ENCODE measurements around the gene CCDC172. TPM values are rescaled to one million over a fixed set of nuclear protein-coding genes. Genes with fewer than 3 reads are reported as not detected.
"Not testable (repeated sequence)": the region's sequence is repeated elsewhere in the genome, so short reads cannot be mapped to it uniquely, and the experiment has no call there.

The CCDC172 gene
- total and polyA plus RNA-seq, 4 donors, result 0.21 TPM; not detected in 2

- DNase-seq (ENCODE audit: low read depth in 4 of 6, low spot score in 6 of 6), result no peak
- no peak overlapping the region for H3K27ac ChIP-seq (ENCODE audit: low read depth, low read length)
- H3K4me3 ChIP-seq (ENCODE audit: low read depth, low read length), result no peak overlapping the region
- 100% methylated on average over 1 of the region's 5 CpGs for WGBS (ENCODE audit: insufficient coverage)
- no peaks in the 10 kb centered on the region for H3K9me3 ChIP-seq (ENCODE audit: control insufficient read depth, insufficient read depth, low read length)
- H3K27me3 ChIP-seq (ENCODE audit: control insufficient read depth, insufficient read depth, low read length), result no peaks in the 10 kb centered on the region
- no peaks in the 10 kb centered on the region for H3K4me1 ChIP-seq (ENCODE audit: control insufficient read depth, insufficient read depth, low read length)
- no peaks in the 10 kb centered on the region for H3K36me3 ChIP-seq (ENCODE audit: control insufficient read depth, insufficient read depth, low read length)
Measured at GRCh38 chr10:116382290-116382689, 58.0 kb downstream of the CCDC172 start.

- Histone ChIP-seq H3K9me3 (ENCODE audit: control insufficient read depth, insufficient read depth, low read length) (no peaks in the 10 kb centered on the region), H3K36me3 (ENCODE audit: control insufficient read depth, insufficient read depth, low read length) (no peaks in the 10 kb centered on the region), H3K4me1 (ENCODE audit: control insufficient read depth, insufficient read depth, low read length) (no peaks in the 10 kb centered on the region), H3K27me3 (ENCODE audit: control insufficient read depth, insufficient read depth, low read length) (no peaks in the 10 kb centered on the region), H3K4me3 (ENCODE audit: low read depth, low read length) (no peak overlapping the region), H3K27ac (ENCODE audit: low read depth, low read length) (no peak overlapping the region)
- no peak for DNase-seq (ENCODE audit: low read depth in 4 of 6, low spot score in 6 of 6)
- no CpG with 5 or more reads among the region's 2 CpGs for WGBS (ENCODE audit: insufficient coverage)
Measured at GRCh38 chr10:116385311-116385710, 61.1 kb downstream of the CCDC172 start.

GRCh38 chr10:116385994-116386809 lies 62.0 kb downstream of the CCDC172 start:
- peak; percentile 24 to 89 (median 38) for DNase-seq (ENCODE audit: low read depth in 4 of 6, low spot score in 6 of 6)
- H3K36me3 ChIP-seq (ENCODE audit: control insufficient read depth, insufficient read depth, low read length), result no peaks in the 10 kb centered on the region
- no peak overlapping the region for H3K4me3 ChIP-seq (ENCODE audit: low read depth, low read length)
- no CpG with 5 or more reads among the region's 1 CpG for WGBS (ENCODE audit: insufficient coverage)
- H3K9me3 ChIP-seq (ENCODE audit: control insufficient read depth, insufficient read depth, low read length), result no peaks in the 10 kb centered on the region
- H3K27ac ChIP-seq (ENCODE audit: low read depth, low read length), result no peak overlapping the region
- H3K4me1 ChIP-seq (ENCODE audit: control insufficient read depth, insufficient read depth, low read length), result no peaks in the 10 kb centered on the region
- no peaks in the 10 kb centered on the region for H3K27me3 ChIP-seq (ENCODE audit: control insufficient read depth, insufficient read depth, low read length)

GRCh38 chr10:116393246-116393831 lies 69.1 kb downstream of the CCDC172 start:
- 97% methylated on average over 39 of the region's 43 CpGs for WGBS (ENCODE audit: insufficient coverage)
- H3K36me3 ChIP-seq (ENCODE audit: control insufficient read depth, insufficient read depth, low read length); H3K4me3 ChIP-seq (ENCODE audit: low read depth, low read length); H3K4me1 ChIP-seq (ENCODE audit: control insufficient read depth, insufficient read depth, low read length); DNase-seq (ENCODE audit: low read depth in 4 of 6, low spot score in 6 of 6); H3K9me3 ChIP-seq (ENCODE audit: control insufficient read depth, insufficient read depth, low read length); H3K27ac ChIP-seq (ENCODE audit: low read depth, low read length); H3K27me3 ChIP-seq (ENCODE audit: control insufficient read depth, insufficient read depth, low read length): not testable (repeated sequence)

- Histone ChIP-seq H3K36me3 (ENCODE audit: control insufficient read depth, insufficient read depth, low read length) (no peaks in the 10 kb centered on the region), H3K9me3 (ENCODE audit: control insufficient read depth, insufficient read depth, low read length) (no peaks in the 10 kb centered on the region)
- 88% methylated on average over 12 of the region's 13 CpGs for WGBS (ENCODE audit: insufficient coverage)
Measured at GRCh38 chr10:116395223-116395985, 71.2 kb downstream of the CCDC172 start.

GRCh38 chr10:116398224-116398623 lies 74.0 kb downstream of the CCDC172 start:
- Histone ChIP-seq H3K36me3 (ENCODE audit: control insufficient read depth, insufficient read depth, low read length) (no peaks in the 10 kb centered on the region), H3K27ac (ENCODE audit: low read depth, low read length) (no peak overlapping the region), H3K4me1 (ENCODE audit: control insufficient read depth, insufficient read depth, low read length) (no peaks in the 10 kb centered on the region), H3K4me3 (ENCODE audit: low read depth, low read length) (no peak overlapping the region), H3K9me3 (ENCODE audit: control insufficient read depth, insufficient read depth, low read length) (no peaks in the 10 kb centered on the region), H3K27me3 (ENCODE audit: control insufficient read depth, insufficient read depth, low read length) (no peaks in the 10 kb centered on the region)
- DNase-seq (ENCODE audit: low read depth in 4 of 6, low spot score in 6 of 6), result no peak
- WGBS (ENCODE audit: insufficient coverage), result 93% methylated on average over 3 of the region's 5 CpGs

More at GRCh38 chr10:116395223-116395985, 71.2 kb downstream of the CCDC172 start:
- Histone ChIP-seq H3K4me3 (ENCODE audit: low read depth, low read length) (no peak overlapping the region), H3K4me1 (ENCODE audit: control insufficient read depth, insufficient read depth, low read length) (no peaks in the 10 kb centered on the region), H3K27ac (ENCODE audit: low read depth, low read length) (no peak overlapping the region), H3K27me3 (ENCODE audit: control insufficient read depth, insufficient read depth, low read length) (no peaks in the 10 kb centered on the region)
- no peak for DNase-seq (ENCODE audit: low read depth in 4 of 6, low spot score in 6 of 6)

- DNase-seq (ENCODE audit: low read depth in 4 of 6, low spot score in 6 of 6), result no peak
- no peak overlapping the region for H3K4me3 ChIP-seq (ENCODE audit: low read depth, low read length)
- no peaks in the 10 kb centered on the region for H3K4me1 ChIP-seq (ENCODE audit: control insufficient read depth, insufficient read depth, low read length)
- WGBS (ENCODE audit: insufficient coverage), result 100% methylated on average over 2 of the region's 3 CpGs
- H3K9me3 ChIP-seq (ENCODE audit: control insufficient read depth, insufficient read depth, low read length), result no peaks in the 10 kb centered on the region
- no peaks in the 10 kb centered on the region for H3K27me3 ChIP-seq (ENCODE audit: control insufficient read depth, insufficient read depth, low read length)
- no peak overlapping the region for H3K27ac ChIP-seq (ENCODE audit: low read depth, low read length)
- no peaks in the 10 kb centered on the region for H3K36me3 ChIP-seq (ENCODE audit: control insufficient read depth, insufficient read depth, low read length)
Measured at GRCh38 chr10:116402858-116403257, 78.6 kb downstream of the CCDC172 start.

- no peaks in the 10 kb centered on the region for H3K27me3 ChIP-seq (ENCODE audit: control insufficient read depth, insufficient read depth, low read length)
- no peaks in the 10 kb centered on the region for H3K36me3 ChIP-seq (ENCODE audit: control insufficient read depth, insufficient read depth, low read length)
- H3K27ac ChIP-seq (ENCODE audit: low read depth, low read length), result no peak overlapping the region
- H3K4me3 ChIP-seq (ENCODE audit: low read depth, low read length), result no peak overlapping the region
- no peaks in the 10 kb centered on the region for H3K9me3 ChIP-seq (ENCODE audit: control insufficient read depth, insufficient read depth, low read length)
- H3K4me1 ChIP-seq (ENCODE audit: control insufficient read depth, insufficient read depth, low read length), result no peaks in the 10 kb centered on the region
- DNase-seq (ENCODE audit: low read depth in 4 of 6, low spot score in 6 of 6), result peak in 1 of 6 donors; percentile 9
- 86% methylated on average over 4 of the region's 6 CpGs for WGBS (ENCODE audit: insufficient coverage)
Measured at GRCh38 chr10:116403740-116404250, 79.5 kb downstream of the CCDC172 start.

- Histone ChIP-seq H3K4me1 (ENCODE audit: control insufficient read depth, insufficient read depth, low read length) (no peaks in the 10 kb centered on the region), H3K9me3 (ENCODE audit: control insufficient read depth, insufficient read depth, low read length) (no peaks in the 10 kb centered on the region)
Measured at GRCh38 chr10:116408719-116409118, 84.5 kb downstream of the CCDC172 start.

More at GRCh38 chr10:116408719-116409118, 84.5 kb downstream of the CCDC172 start:
- DNase-seq (ENCODE audit: low read depth in 4 of 6, low spot score in 6 of 6), result peak in 2 of 6 donors; percentile 8 to 24
- no peak overlapping the region for H3K27ac ChIP-seq (ENCODE audit: low read depth, low read length)
- H3K4me3 ChIP-seq (ENCODE audit: low read depth, low read length), result no peak overlapping the region
- H3K36me3 ChIP-seq (ENCODE audit: control insufficient read depth, insufficient read depth, low read length), result no peaks in the 10 kb centered on the region
- H3K27me3 ChIP-seq (ENCODE audit: control insufficient read depth, insufficient read depth, low read length), result no peaks in the 10 kb centered on the region
- 0% methylated on average over 2 of the region's 7 CpGs for WGBS (ENCODE audit: insufficient coverage)

Data from spinal cord (tissue), 10 donors.